GM12874 (cell line): ENCODE results near the gene BGLAP.

Experiments used
- CTCF ChIP-seq: IDR thresholded peaks from 2 replicates; pipeline ENCODE4 v1.5.1; 2011; ENCODE audit warnings: low read depth, mild to moderate bottlenecking, control low read depth, low read length, moderate library complexity; ENCODE audit not compliant: insufficient read depth

BGLAP gene

GRCh38 chr1:156214024-156214748, 27.8 kb upstream of the BGLAP start:
- TF ChIP-seq CTCF: no peak

DNA sequence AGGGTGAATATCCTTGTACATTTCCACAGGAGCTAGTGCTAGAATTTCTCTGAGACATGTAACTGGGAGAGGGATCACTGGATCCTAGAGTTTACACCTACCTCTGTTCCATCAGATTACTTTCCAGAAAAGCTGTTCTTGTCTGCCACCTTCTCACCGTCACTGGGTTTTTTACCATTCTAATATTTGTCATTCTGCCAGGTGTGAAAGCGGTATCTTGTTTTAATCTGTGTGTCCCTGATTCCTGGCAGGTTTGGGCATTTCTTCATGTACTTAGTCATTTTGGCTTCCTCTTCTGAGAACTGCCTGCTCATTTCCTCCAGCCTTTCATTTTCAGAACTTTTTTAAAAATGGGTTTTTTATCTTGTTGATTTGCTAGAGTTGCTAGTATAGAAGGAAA, 24.1 kb upstream of the BGLAP start:
- no peak for TF ChIP-seq CTCF

DNA sequence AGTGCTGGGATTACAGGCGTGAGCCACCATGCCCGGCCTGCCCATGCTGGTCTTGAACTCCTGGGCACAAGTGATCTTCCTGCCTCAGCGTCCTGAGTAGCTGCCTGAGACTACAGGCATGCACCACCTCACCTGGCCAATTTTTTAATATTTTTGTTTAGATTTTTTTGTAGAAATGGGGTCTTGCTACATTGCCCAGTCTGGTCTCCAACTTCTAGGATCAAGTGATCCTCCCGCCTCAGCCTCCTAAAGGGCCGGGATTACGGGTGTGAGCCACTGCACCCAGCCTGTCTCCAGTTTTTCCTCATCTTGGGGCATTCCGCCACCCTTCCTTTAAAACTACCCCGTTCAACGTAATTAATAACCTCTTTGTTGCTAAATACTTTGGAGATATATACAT, 21.8 kb upstream of the BGLAP start:
- TF ChIP-seq CTCF: no peak

DNA sequence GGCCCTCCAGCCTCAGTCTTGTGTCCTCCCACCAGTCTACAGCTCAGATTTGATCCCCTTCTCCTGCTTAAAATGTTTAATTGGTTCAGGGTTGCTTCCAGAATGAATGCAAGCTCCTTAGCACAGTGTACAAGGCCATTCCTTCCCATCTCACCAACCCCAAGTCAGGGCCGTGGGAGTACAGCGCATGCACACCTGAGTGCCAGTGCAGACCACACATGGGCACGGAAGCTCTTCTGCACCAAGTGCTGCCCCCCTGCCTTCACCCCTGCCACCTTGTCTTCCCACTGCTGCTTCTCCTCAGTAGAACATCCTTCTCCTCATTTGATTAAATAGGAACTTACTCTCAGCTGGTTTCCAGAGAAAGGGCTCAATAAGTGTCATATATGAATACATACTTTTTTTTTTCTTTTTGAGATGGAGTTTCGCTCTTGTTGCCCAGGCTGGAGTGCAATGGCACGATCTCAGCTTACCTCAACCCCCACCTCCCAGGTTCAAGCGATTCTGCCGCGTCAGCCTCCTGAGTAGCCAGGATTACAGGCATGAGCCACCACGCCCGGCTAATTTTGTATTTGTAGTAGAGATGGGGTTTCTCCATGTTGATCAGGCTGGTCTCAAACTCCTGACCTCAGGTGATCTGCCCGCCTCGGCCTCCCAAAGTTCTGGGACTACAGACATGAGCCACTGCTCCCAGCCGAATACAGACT, 19.8 kb upstream of the BGLAP start:
- no peak for TF ChIP-seq CTCF

- no peak for TF ChIP-seq CTCF
These were observed 16.3 kb upstream of the BGLAP start for GRCh38 chr1:156225677-156226014.

- TF ChIP-seq CTCF: no peak
These were observed 15.9 kb upstream of the BGLAP start for GRCh38 chr1:156226116-156226538.

- no peak for TF ChIP-seq CTCF
These were observed 15.2 kb upstream of the BGLAP start for GRCh38 chr1:156226782-156227181.
